HFF-Myc (cell line): ENCODE data around the gene CEL.
A peak's percentile ranks its signal among the peaks of the same experiment; 100 is the strongest.

Experiments
- DNase-seq: peaks from one replicate; pipeline ENCODE4 v3.0.0-alpha.2; 2011; ENCODE audit warnings: low read depth; ENCODE audit errors: extremely low read depth
- H3K4me3 ChIP-seq: replicated peaks from 2 replicates; pipeline ENCODE4 v1.5.1; 2011; ENCODE audit warnings: low read depth, mild to moderate bottlenecking, control low read depth, low read length
- TF ChIP-seq, protein P1 (sequence below): IDR thresholded peaks from 2 replicates; pipeline ENCODE4 v1.5.1; 2012; ENCODE audit warnings: mild to moderate bottlenecking, low read depth, low read length, control low read depth; ENCODE audit errors: missing control alignments

Gene CEL

DNA sequence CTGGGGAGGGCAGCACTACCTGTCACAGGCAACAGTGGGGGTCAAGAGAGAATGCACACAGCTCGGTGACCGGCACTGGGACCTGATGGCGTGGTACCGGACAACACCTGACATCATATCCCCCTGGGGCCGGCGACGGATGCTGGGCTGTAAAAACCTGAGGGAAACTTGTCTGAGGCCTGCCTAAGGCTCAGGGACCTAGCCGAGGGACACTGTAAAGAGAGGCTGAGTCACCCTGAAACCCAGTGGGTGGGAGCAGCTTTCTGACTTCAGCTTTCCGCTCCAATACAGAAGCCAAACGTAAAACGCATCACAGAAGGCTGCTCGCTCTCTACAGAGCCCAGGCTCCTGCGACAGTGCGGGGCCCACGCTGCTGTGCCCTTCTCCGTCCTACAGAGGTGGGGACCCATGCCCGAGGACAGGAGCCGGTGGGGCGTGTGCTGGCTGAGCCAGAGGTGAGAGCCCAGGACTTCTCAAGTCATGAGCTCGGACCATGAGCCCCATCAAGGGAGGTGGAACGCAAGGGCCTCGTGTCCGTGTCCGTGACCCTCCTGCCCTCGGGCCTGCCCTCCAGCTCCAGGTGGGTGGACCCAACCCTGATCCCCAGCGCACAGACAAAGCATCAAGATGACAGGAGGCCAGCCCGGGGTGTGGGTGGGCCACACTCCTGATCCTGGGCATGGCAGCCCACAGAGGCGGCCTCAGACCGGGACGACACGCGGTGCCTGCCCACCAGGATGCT is 54.0 kb downstream of the CEL start:
- no peak overlapping the region for H3K4me3 ChIP-seq
- TF ChIP-seq, protein P1, sequence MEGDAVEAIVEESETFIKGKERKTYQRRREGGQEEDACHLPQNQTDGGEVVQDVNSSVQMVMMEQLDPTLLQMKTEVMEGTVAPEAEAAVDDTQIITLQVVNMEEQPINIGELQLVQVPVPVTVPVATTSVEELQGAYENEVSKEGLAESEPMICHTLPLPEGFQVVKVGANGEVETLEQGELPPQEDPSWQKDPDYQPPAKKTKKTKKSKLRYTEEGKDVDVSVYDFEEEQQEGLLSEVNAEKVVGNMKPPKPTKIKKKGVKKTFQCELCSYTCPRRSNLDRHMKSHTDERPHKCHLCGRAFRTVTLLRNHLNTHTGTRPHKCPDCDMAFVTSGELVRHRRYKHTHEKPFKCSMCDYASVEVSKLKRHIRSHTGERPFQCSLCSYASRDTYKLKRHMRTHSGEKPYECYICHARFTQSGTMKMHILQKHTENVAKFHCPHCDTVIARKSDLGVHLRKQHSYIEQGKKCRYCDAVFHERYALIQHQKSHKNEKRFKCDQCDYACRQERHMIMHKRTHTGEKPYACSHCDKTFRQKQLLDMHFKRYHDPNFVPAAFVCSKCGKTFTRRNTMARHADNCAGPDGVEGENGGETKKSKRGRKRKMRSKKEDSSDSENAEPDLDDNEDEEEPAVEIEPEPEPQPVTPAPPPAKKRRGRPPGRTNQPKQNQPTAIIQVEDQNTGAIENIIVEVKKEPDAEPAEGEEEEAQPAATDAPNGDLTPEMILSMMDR: no peak
- no peak for DNase-seq

GRCh38 chr9:133116346-133117231 is 54.8 kb downstream of the CEL start:
- DNase-seq: no peak
- no peak overlapping the region for H3K4me3 ChIP-seq
- TF ChIP-seq, protein P1: no peak

GRCh38 chr9:133117271-133118178 is 55.7 kb downstream of the CEL start:
- H3K4me3 ChIP-seq: no peak overlapping the region
- TF ChIP-seq, protein P1: no peak

DNA sequence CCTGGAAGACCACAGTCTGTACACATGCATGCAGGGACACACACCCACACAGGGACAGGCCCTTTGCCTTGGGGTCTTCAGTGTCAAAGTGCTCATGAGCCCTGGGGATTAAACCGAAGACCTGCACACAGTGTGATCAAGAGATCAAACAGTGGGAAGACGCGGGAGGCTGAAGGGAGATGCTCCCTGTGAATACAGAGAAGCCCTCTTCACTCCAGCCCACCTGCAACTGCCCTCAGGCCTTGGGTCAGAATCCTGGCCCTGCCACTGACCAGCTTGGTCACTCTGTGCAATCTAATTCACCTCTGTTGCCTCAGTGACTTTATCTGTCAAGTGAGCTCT is 56.4 kb downstream of the CEL start:
- TF ChIP-seq, protein P1: no peak
- no peak for DNase-seq
- H3K4me3 ChIP-seq: no peak overlapping the region

More at GRCh38 chr9:133117271-133118178, 55.7 kb downstream of the CEL start:
- DNase-seq: no peak

- no peak for DNase-seq
- TF ChIP-seq, protein P1: no peak
- peak overlapping the region; percentile 72 for H3K4me3 ChIP-seq
These were observed 56.8 kb downstream of the CEL start for GRCh38 chr9:133118568-133118967.

DNA sequence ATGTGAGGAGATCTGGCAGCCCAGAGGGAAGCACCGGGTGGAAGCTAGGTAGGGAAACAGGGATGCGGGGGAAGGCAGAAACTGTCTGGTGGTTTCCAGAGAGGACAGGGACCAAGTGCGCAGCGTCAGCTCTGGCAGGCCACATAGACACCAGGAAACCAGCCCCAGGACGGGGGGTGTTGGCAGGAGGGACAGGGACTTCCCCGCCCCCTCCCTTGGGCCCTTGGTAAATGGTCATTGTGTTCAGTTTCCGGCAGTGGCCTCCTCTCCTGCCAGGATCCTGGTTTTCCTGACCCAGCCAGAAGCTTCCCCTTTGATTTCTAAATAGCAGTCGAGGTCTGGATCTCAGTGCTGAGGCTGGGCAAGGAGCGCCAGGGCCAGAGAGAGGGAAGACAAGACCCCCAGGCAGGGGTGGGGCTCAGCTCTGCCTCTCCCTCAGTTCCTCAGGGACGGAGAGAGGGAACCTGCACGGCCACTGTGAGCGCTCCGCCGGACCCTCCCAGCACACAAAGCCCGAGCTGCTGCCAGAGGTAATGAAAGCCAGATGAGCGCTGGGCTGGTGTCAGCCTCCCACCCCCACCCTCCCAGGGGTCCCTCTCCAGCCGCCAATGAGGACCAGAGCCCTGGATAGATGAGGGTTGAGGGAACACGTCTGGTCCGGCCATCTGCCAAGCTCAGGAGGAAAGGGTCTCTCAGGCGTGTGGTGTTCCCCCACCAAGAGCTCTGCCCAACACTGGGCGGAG is 57.5 kb downstream of the CEL start:
- TF ChIP-seq, protein P1: no peak
- H3K4me3 ChIP-seq: peak overlapping the region; percentile 72
- no peak for DNase-seq
